ENCODE data around the gene SMIM10L2A.

- TF ChIP-seq CTCF (IDR thresholded peaks at IDR 0.05) (no peak), POLR2A (IDR thresholded peaks at IDR 0.05) (no peak), POLR2AphosphoS5 (IDR thresholded peaks at IDR 0.05; ENCODE audit: insufficient read depth in 1 of 2, low read depth in 1 of 2) (no peak)
Measured at GRCh38 chrX:135453381-135453780, 31.6 kb downstream of the SMIM10L2A start.
